T-cell (primary cell): Measurements from ENCODE around the gene KRT77. TPM values are rescaled to one million over a fixed set of nuclear protein-coding genes. Genes with fewer than 3 reads are reported as not detected.
"Not testable (repeated sequence)": the region's sequence is repeated elsewhere in the genome, so short reads cannot be mapped to it uniquely, and the experiment has no call there.

Source experiments
- ATAC-seq, 4 experiments: fragments of 200-7000 bp in 3 of 4; fragments of 150-1000 bp in 1 of 4; cut with Tn5 transposase; replicated peaks in 1 of 4; 1 replicate in 3 of 4; 2 replicates in 1 of 4; pipeline ENCODE4 v1.10.0; 2021; ENCODE audit warnings: moderate library complexity in 3 of 4, mild to moderate bottlenecking in 2 of 4, moderate number of reproducible peaks in 1 of 4
- CTCF ChIA-PET, 2 donors: fragments of 300-600 bp; sonication (Branson Sonifier 250); formaldehyde crosslinking; loops; one replicate each; lab custom pipeline; 2022; ENCODE audit warnings: antibody characterized with exemption in 2 of 2; lab: Charles Lee
- POLR2A ChIA-PET, 2 donors: fragments of 300-600 bp; sonication (Branson Sonifier 250); formaldehyde crosslinking; loops; one replicate each; lab custom pipeline; 2022; ENCODE audit warnings: antibody characterized with exemption in 2 of 2; lab: Charles Lee
- DNase-seq, 35 experiments: peaks; one replicate each; pipeline versions ENCODE4 v3.0.0 to v3.0.0-alpha.2; 2013 to 2023
- H3K27ac ChIP-seq: one replicate; pipeline ENCODE4 v1.5.1; 2013; ENCODE audit warnings: low read length
- H3K27me3 ChIP-seq, 2 experiments: replicated peaks in 1 of 2; 1 replicate in 1 of 2; 2 replicates in 1 of 2; pipeline versions ENCODE4 v1.6.1 to v1.7.0; 2013; ENCODE audit warnings: low read length in 1 of 2, mixed read lengths in 1 of 2; ENCODE audit not compliant: control insufficient read depth in 2 of 2, insufficient read depth in 2 of 2; ENCODE audit errors: extremely low read depth in 1 of 2
- H3K36me3 ChIP-seq, 2 donors: 1 replicate in 1 of 2; 2 replicates in 1 of 2; pipeline versions ENCODE4 v1.6.1 to v1.7.0; 2013; ENCODE audit warnings: low read length in 1 of 2; ENCODE audit not compliant: control insufficient read depth in 2 of 2, insufficient read depth in 1 of 2; ENCODE audit errors: extremely low read depth in 1 of 2
- H3K4me1 ChIP-seq, 2 experiments: 1 replicate in 1 of 2; 2 replicates in 1 of 2; pipeline versions ENCODE4 v1.6.1 to v1.7.0; 2013; ENCODE audit warnings: low read length in 2 of 2, mixed read lengths in 1 of 2; ENCODE audit not compliant: insufficient read depth in 2 of 2, control insufficient read depth in 1 of 2; ENCODE audit errors: extremely low read depth in 1 of 2
- H3K4me3 ChIP-seq, 2 donors: 1 replicate in 1 of 2; 2 replicates in 1 of 2; pipeline versions ENCODE4 v1.5.1 to v1.7.0; 2013; ENCODE audit warnings: mild to moderate bottlenecking in 2 of 2, low read length in 1 of 2, moderate library complexity in 1 of 2; ENCODE audit not compliant: control insufficient read depth in 1 of 2; ENCODE audit errors: extremely low read depth in 1 of 2
- H3K9me3 ChIP-seq: 2 replicates; pipeline ENCODE4 v1.7.0; 2013
- H3K27ac Mint-ChIP-seq, 2 donors: one replicate each; pipeline ENCODE4 v1.8.0; 2020 to 2021; ENCODE audit warnings: mild to moderate bottlenecking in 2 of 2, mixed read lengths in 2 of 2
- H3K27me3 Mint-ChIP-seq, 2 donors: one replicate each; pipeline ENCODE4 v1.8.0; 2021 to 2022; ENCODE audit warnings: mixed read lengths in 2 of 2
- H3K36me3 Mint-ChIP-seq: one replicate; pipeline ENCODE4 v1.8.0; 2021; ENCODE audit warnings: mixed read lengths
- H3K4me1 Mint-ChIP-seq, 3 donors: one replicate each; pipeline ENCODE4 v1.8.0; 2020 to 2022; ENCODE audit warnings: mixed read lengths in 3 of 3, mild to moderate bottlenecking in 1 of 3
- H3K4me3 Mint-ChIP-seq, 3 donors: one replicate each; pipeline ENCODE4 v1.8.0; 2020 to 2022; ENCODE audit warnings: mild to moderate bottlenecking in 3 of 3, mixed read lengths in 3 of 3, moderate library complexity in 3 of 3
- H3K9me3 Mint-ChIP-seq, 3 donors: one replicate each; pipeline ENCODE4 v1.8.0; 2020 to 2022; ENCODE audit warnings: mixed read lengths in 3 of 3
- WGBS: methylation state at CpG from one replicate; pipeline ENCODE4 v1.1.5; 2013; ENCODE audit warnings: missing lambda C conversion rate; ENCODE audit not compliant: insufficient coverage; 5-methylcytosine and 5-hydroxymethylcytosine counted together
- total RNA-seq, 35 experiments: library from RNA in 6 of 35; stranded (reverse) in 6 of 35; fragments of 120-200 nt in 1 of 35; gene quantifications; one replicate each; pipeline versions ENCODE4 v1.2.1 to v1.2.4 and lab custom pipeline; 2013 to 2026

Gene KRT77
- total RNA-seq, 5 donors from 2014 or later (not counting 1 experiment from before 2014, with no cell fraction given) = not detected

- no peak for DNase-seq
- CTCF ChIA-PET = no interaction called here
Observed at GRCh38 chr12:52670506-52670905, 32.8 kb downstream of the KRT77 start.

GRCh38 chr12:52669941-52670340 is 33.4 kb downstream of the KRT77 start:
- ATAC-seq, H3K4me3 ChIP-seq, CTCF ChIA-PET, POLR2A ChIA-PET, H3K9me3 ChIP-seq, H3K27ac ChIP-seq, H3K27ac Mint-ChIP-seq, H3K36me3 Mint-ChIP-seq, H3K4me1 ChIP-seq, H3K4me3 Mint-ChIP-seq, H3K36me3 ChIP-seq, H3K9me3 Mint-ChIP-seq, DNase-seq, H3K27me3 ChIP-seq, H3K4me1 Mint-ChIP-seq, H3K27me3 Mint-ChIP-seq: not testable (repeated sequence)
- 83% methylated on average over 1 of the region's 3 CpGs for WGBS

More at GRCh38 chr12:52670506-52670905, 32.8 kb downstream of the KRT77 start:
- Mint-ChIP-seq H3K27me3 (no peaks in the 10 kb centered on the region), H3K27ac (no peak overlapping the region), H3K36me3 (no peaks in the 10 kb centered on the region), H3K4me1 (peaks cover 6 to 8% (median 7%) of the 10 kb centered on the region in 3 donors), H3K4me3 (no peak overlapping the region), H3K9me3 (no peaks in the 10 kb centered on the region)
- no peaks in the 10 kb centered on the region for H3K4me1 ChIP-seq
- POLR2A ChIA-PET = no interaction called here
- no peaks in the 10 kb centered on the region for H3K36me3 ChIP-seq
- H3K27me3 ChIP-seq = peaks cover 0 to 2% of the 10 kb centered on the region in 2 experiments
- H3K27ac ChIP-seq = no peak overlapping the region
- WGBS = no CpG with 5 or more reads among the region's 4 CpGs
- no peak for ATAC-seq
- no peaks in the 10 kb centered on the region for H3K9me3 ChIP-seq
- H3K4me3 ChIP-seq = no peak overlapping the region

GRCh38 chr12:52669426-52669825 is 33.9 kb downstream of the KRT77 start:
- Histone ChIP-seq H3K27me3 (no peaks in the 10 kb centered on the region), H3K4me1 (no peaks in the 10 kb centered on the region), H3K9me3 (no peaks in the 10 kb centered on the region), H3K4me3 (no peak overlapping the region), H3K36me3 (no peaks in the 10 kb centered on the region), H3K27ac (no peak overlapping the region)
- ATAC-seq (no peak), DNase-seq (no peak)
- Mint-ChIP-seq H3K27me3 (no peaks in the 10 kb centered on the region), H3K4me3 (no peak overlapping the region), H3K4me1 (peaks cover 2 to 6% (median 5%) of the 10 kb centered on the region in 3 donors), H3K27ac (no peak overlapping the region), H3K9me3 (no peaks in the 10 kb centered on the region), H3K36me3 (no peaks in the 10 kb centered on the region)
- ChIA-PET POLR2A (no interaction called here), CTCF (no interaction called here)

- Mint-ChIP-seq H3K36me3 (no peaks in the 10 kb centered on the region), H3K27ac (no peak overlapping the region), H3K4me3 (no peak overlapping the region), H3K27me3 (no peaks in the 10 kb centered on the region), H3K9me3 (no peaks in the 10 kb centered on the region), H3K4me1 (peaks cover 0 to 2% (median 0%) of the 10 kb centered on the region in 3 donors)
- no peak overlapping the region for H3K27ac ChIP-seq
- ATAC-seq (no peak), DNase-seq (no peak)
- ChIA-PET CTCF (interaction anchor here in 1 of 2 donors (0.7 to 0.9 kb wide), 2 partner anchors 81 to 82 kb away, joined by 3 read pairs; no protein-coding TSS in a partner anchor), POLR2A (no interaction called here)
- H3K36me3 ChIP-seq = no peaks in the 10 kb centered on the region
- 82% methylated on average over 7 of the region's 7 CpGs for WGBS
- H3K4me3 ChIP-seq = no peak overlapping the region
- H3K4me1 ChIP-seq = no peaks in the 10 kb centered on the region
- H3K27me3 ChIP-seq = no peaks in the 10 kb centered on the region
- H3K9me3 ChIP-seq = no peaks in the 10 kb centered on the region
Observed at GRCh38 chr12:52667931-52668330, 35.4 kb downstream of the KRT77 start.

GRCh38 chr12:52667509-52667908 is 35.8 kb downstream of the KRT77 start:
- ChIA-PET POLR2A (interaction anchor here in 1 of 2 donors (0.6 kb wide), 1 partner anchor 87 kb away, joined by 3 read pairs; no protein-coding TSS in a partner anchor), CTCF (interaction anchor here in 1 of 2 donors (0.7 to 0.9 kb wide), 2 partner anchors 80 to 82 kb away, joined by 3 read pairs; no protein-coding TSS in a partner anchor)
- H3K9me3 ChIP-seq = no peaks in the 10 kb centered on the region
- no peak overlapping the region for H3K4me3 ChIP-seq
- Mint-ChIP-seq H3K9me3 (no peaks in the 10 kb centered on the region), H3K4me1 (peaks cover under 1 to 5% (median under 1%) of the 10 kb centered on the region in 3 donors), H3K27me3 (no peaks in the 10 kb centered on the region), H3K36me3 (no peaks in the 10 kb centered on the region), H3K4me3 (no peak overlapping the region), H3K27ac (peak overlapping the region in 1 of 2 donors; percentile 18)
- WGBS = 83% methylated on average over 1 of the region's 9 CpGs
- H3K36me3 ChIP-seq = no peaks in the 10 kb centered on the region
- no peak for DNase-seq
- H3K27me3 ChIP-seq = no peaks in the 10 kb centered on the region
- no peak for ATAC-seq
- peaks cover 0 to under 1% of the 10 kb centered on the region in 2 experiments for H3K4me1 ChIP-seq
- no peak overlapping the region for H3K27ac ChIP-seq

- Histone ChIP-seq H3K4me1 (peaks cover 3 to 8% of the 10 kb centered on the region in 2 experiments), H3K36me3 (no peaks in the 10 kb centered on the region), H3K27ac (no peak overlapping the region), H3K27me3 (no peaks in the 10 kb centered on the region), H3K4me3 (no peak overlapping the region), H3K9me3 (no peaks in the 10 kb centered on the region)
- peaks cover 4 to 13% (median 10%) of the 10 kb centered on the region in 3 donors for H3K4me1 Mint-ChIP-seq
- H3K4me3 Mint-ChIP-seq = no peak overlapping the region
- ATAC-seq (no peak), DNase-seq (no peak)
- ChIA-PET CTCF (no interaction called here), POLR2A (no interaction called here)
- no peak overlapping the region for H3K27ac Mint-ChIP-seq
- no peaks in the 10 kb centered on the region for H3K36me3 Mint-ChIP-seq
- no CpG with 5 or more reads among the region's 3 CpGs for whole genome bisulfite sequencing
- no peaks in the 10 kb centered on the region for H3K27me3 Mint-ChIP-seq
- H3K9me3 Mint-ChIP-seq = no peaks in the 10 kb centered on the region
Observed at GRCh38 chr12:52666471-52666870, 36.9 kb downstream of the KRT77 start.
